ENCODE results near the gene KCNIP1.

Gene KCNIP1

GRCh38 chr5:170508036-170508435, 4.2 kb downstream of the KCNIP1 start:
- H3K36me3 ChIP-seq (ENCODE audit: insufficient read depth, low read length) = no peaks in the 10 kb centered on the region
- no peak overlapping the region for H3K4me3 ChIP-seq (ENCODE audit: low read depth, low read length, poor library complexity, severe bottlenecking)
- no peaks in the 10 kb centered on the region for H3K9me3 ChIP-seq (ENCODE audit: low read length)
- H3K4me1 ChIP-seq (ENCODE audit: insufficient read depth, low read length, severe bottlenecking) = no peaks in the 10 kb centered on the region
- H3K79me2 ChIP-seq (ENCODE audit: insufficient read depth, low read length) = no peaks in the 10 kb centered on the region
- H2AFZ ChIP-seq (ENCODE audit: low read length) = no peak overlapping the region
- no peaks in the 10 kb centered on the region for H3F3A ChIP-seq (ENCODE audit: insufficient read depth, low read length)
- H3K9ac ChIP-seq (ENCODE audit: low read length) = no peak overlapping the region
- H3K4me2 ChIP-seq (ENCODE audit: low read length) = no peak overlapping the region
- no peak for TF ChIP-seq CTCF (IDR thresholded peaks at IDR 0.05; ENCODE audit: low read length)
- TF ChIP-seq EZH2 (IDR thresholded peaks at IDR 0.05; ENCODE audit: borderline replicate concordance, low read length) = no peak
- 0 out of 2 replicates have a peak, but pooled peaks cover 3% of the 10 kb centered on the region for H3K27me3 ChIP-seq (ENCODE audit: insufficient read depth, low read length)
- H3K27ac ChIP-seq (ENCODE audit: low read depth, low read length, poor library complexity, severe bottlenecking) = no peak overlapping the region
- H4K20me1 ChIP-seq (ENCODE audit: insufficient read depth, low read length) = no peaks in the 10 kb centered on the region
- H3K9me2 ChIP-seq (ENCODE audit: low read depth, low read length) = no peaks in the 10 kb centered on the region

- H3K27ac ChIP-seq (ENCODE audit: low read depth, low read length, poor library complexity, severe bottlenecking) = no peak overlapping the region
- TF ChIP-seq EZH2 (IDR thresholded peaks at IDR 0.05; ENCODE audit: borderline replicate concordance, low read length) (no peak), CTCF (IDR thresholded peaks at IDR 0.05; ENCODE audit: low read length) (peak; percentile 27; the same call in 1 of the 2 replicates)
- peaks cover 3% of the 10 kb centered on the region; the same call in 1 of the 2 replicates for H3K27me3 ChIP-seq (ENCODE audit: insufficient read depth, low read length)
Observed at GRCh38 chr5:170508660-170509347, 5.0 kb downstream of the KCNIP1 start.

GRCh38 chr5:170509348-170509660, 5.5 kb downstream of the KCNIP1 start:
- no peak overlapping the region for H3K4me3 ChIP-seq (ENCODE audit: low read depth, low read length, poor library complexity, severe bottlenecking)
- H3K27me3 ChIP-seq (ENCODE audit: insufficient read depth, low read length) = peaks cover 3% of the 10 kb centered on the region; the same call in 1 of the 2 replicates
- TF ChIP-seq CTCF (IDR thresholded peaks at IDR 0.05; ENCODE audit: low read length) (no peak), EZH2 (IDR thresholded peaks at IDR 0.05; ENCODE audit: borderline replicate concordance, low read length) (no peak)
- no peak overlapping the region for H3K27ac ChIP-seq (ENCODE audit: low read depth, low read length, poor library complexity, severe bottlenecking)
- no peaks in the 10 kb centered on the region for H3K79me2 ChIP-seq (ENCODE audit: insufficient read depth, low read length)
- H3K4me1 ChIP-seq (ENCODE audit: insufficient read depth, low read length, severe bottlenecking) = no peaks in the 10 kb centered on the region
- H3K9ac ChIP-seq (ENCODE audit: low read length) = no peak overlapping the region
- H3K9me2 ChIP-seq (ENCODE audit: low read depth, low read length) = no peaks in the 10 kb centered on the region
- no peaks in the 10 kb centered on the region for H4K20me1 ChIP-seq (ENCODE audit: insufficient read depth, low read length)
- no peaks in the 10 kb centered on the region for H3K36me3 ChIP-seq (ENCODE audit: insufficient read depth, low read length)
- no peaks in the 10 kb centered on the region for H3F3A ChIP-seq (ENCODE audit: insufficient read depth, low read length)
- no peak overlapping the region for H2AFZ ChIP-seq (ENCODE audit: low read length)
- H3K4me2 ChIP-seq (ENCODE audit: low read length) = no peak overlapping the region
- H3K9me3 ChIP-seq (ENCODE audit: low read length) = no peaks in the 10 kb centered on the region

More at GRCh38 chr5:170508660-170509347, 5.0 kb downstream of the KCNIP1 start:
- no peak overlapping the region for H3K4me3 ChIP-seq (ENCODE audit: low read depth, low read length, poor library complexity, severe bottlenecking)
- no peaks in the 10 kb centered on the region for H3K4me1 ChIP-seq (ENCODE audit: insufficient read depth, low read length, severe bottlenecking)
- no peaks in the 10 kb centered on the region for H3K9me2 ChIP-seq (ENCODE audit: low read depth, low read length)
- no peaks in the 10 kb centered on the region for H3F3A ChIP-seq (ENCODE audit: insufficient read depth, low read length)
- H3K79me2 ChIP-seq (ENCODE audit: insufficient read depth, low read length) = no peaks in the 10 kb centered on the region
- no peak overlapping the region for H3K9ac ChIP-seq (ENCODE audit: low read length)
- no peak overlapping the region for H3K4me2 ChIP-seq (ENCODE audit: low read length)
- no peaks in the 10 kb centered on the region for H3K9me3 ChIP-seq (ENCODE audit: low read length)
- no peak overlapping the region for H2AFZ ChIP-seq (ENCODE audit: low read length)
- no peaks in the 10 kb centered on the region for H4K20me1 ChIP-seq (ENCODE audit: insufficient read depth, low read length)
- H3K36me3 ChIP-seq (ENCODE audit: insufficient read depth, low read length) = no peaks in the 10 kb centered on the region
